Measurements from ENCODE around the gene AGAP6. TPM values are rescaled to one million over a fixed set of nuclear protein-coding genes. Genes with fewer than 3 reads are reported as not detected.
"Not testable (repeated sequence)": the region's sequence is repeated elsewhere in the genome, so short reads cannot be mapped to it uniquely, and the experiment has no call there.

AGAP6 gene
- total RNA-seq, 1 experiment from 2014 or later = 14.5 TPM

DNA sequence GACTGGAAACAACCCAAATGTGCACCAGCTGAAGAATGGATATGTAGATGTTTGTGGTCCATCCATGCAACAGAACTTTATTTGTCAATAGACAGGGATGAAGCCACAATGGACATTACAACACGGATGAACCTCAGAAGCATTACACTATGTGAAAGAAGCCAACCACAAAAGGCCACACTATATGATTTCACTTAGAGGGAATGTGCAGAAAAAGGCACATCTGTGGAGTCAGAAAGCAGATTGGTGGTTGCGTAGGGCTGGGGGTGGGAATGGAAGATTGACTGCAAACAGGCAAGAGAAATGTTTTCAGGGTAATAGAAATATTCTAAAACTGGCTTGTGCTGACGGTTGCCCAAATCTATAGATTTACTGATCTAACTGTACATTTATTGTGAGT, 45.3 kb downstream of the AGAP6 start:
- TF ChIP-seq, protein P1, sequence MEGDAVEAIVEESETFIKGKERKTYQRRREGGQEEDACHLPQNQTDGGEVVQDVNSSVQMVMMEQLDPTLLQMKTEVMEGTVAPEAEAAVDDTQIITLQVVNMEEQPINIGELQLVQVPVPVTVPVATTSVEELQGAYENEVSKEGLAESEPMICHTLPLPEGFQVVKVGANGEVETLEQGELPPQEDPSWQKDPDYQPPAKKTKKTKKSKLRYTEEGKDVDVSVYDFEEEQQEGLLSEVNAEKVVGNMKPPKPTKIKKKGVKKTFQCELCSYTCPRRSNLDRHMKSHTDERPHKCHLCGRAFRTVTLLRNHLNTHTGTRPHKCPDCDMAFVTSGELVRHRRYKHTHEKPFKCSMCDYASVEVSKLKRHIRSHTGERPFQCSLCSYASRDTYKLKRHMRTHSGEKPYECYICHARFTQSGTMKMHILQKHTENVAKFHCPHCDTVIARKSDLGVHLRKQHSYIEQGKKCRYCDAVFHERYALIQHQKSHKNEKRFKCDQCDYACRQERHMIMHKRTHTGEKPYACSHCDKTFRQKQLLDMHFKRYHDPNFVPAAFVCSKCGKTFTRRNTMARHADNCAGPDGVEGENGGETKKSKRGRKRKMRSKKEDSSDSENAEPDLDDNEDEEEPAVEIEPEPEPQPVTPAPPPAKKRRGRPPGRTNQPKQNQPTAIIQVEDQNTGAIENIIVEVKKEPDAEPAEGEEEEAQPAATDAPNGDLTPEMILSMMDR (IDR thresholded peaks at IDR 0.05; ENCODE audit: unreplicated experiment) = no peak
- CTCF ChIA-PET = no interaction called here
- no TSS peak for BruUV-seq (replicated peaks)
- no peak for DNase-seq
- intact Hi-C loops (cut with micrococcal nuclease; ENCODE audit: unreplicated experiment) = no loop called here
- peaks cover 81% of the 10 kb centered on the region for H3K27me3 Mint-ChIP-seq (ENCODE audit: unreplicated experiment)
- no peak overlapping the region for H3K27ac Mint-ChIP-seq (ENCODE audit: unreplicated experiment)
- H3K9me3 Mint-ChIP-seq (ENCODE audit: low read depth, unreplicated experiment) = no peaks in the 10 kb centered on the region
- no peak overlapping the region for H3K4me3 Mint-ChIP-seq (ENCODE audit: low read depth, unreplicated experiment)
- no peaks in the 10 kb centered on the region for H3K36me3 Mint-ChIP-seq (ENCODE audit: insufficient read depth, unreplicated experiment)
- H3K4me1 Mint-ChIP-seq (ENCODE audit: low read depth, unreplicated experiment) = no peaks in the 10 kb centered on the region

DNA sequence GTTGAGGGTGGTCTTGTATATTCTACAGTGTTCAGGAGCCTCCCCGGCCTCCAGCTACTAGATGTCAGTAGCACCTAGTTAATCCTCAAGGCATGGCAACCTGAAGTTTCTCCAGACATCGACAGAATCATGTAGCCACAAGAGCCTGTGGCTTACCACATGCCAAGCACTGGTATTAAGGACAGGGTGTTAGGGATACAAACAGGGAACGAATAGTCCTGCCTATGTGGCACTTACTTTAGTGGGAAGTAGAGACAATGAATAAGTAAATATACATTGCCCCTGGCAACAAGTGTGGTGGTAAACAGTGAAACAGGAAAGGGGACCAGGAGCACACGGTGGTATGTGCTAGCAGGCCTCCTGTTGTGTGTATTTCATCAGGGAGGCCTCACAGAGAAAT, 47.1 kb downstream of the AGAP6 start:
- H3K36me3 Mint-ChIP-seq (ENCODE audit: insufficient read depth, unreplicated experiment); intact Hi-C loops (cut with micrococcal nuclease; ENCODE audit: unreplicated experiment); H3K27ac Mint-ChIP-seq (ENCODE audit: unreplicated experiment); DNase-seq; H3K4me3 Mint-ChIP-seq (ENCODE audit: low read depth, unreplicated experiment); H3K9me3 Mint-ChIP-seq (ENCODE audit: low read depth, unreplicated experiment); BruUV-seq (replicated peaks); CTCF ChIA-PET; H3K4me1 Mint-ChIP-seq (ENCODE audit: low read depth, unreplicated experiment): not testable (repeated sequence)
- H3K27me3 Mint-ChIP-seq (ENCODE audit: unreplicated experiment) = peaks cover 81% of the 10 kb centered on the region

DNA sequence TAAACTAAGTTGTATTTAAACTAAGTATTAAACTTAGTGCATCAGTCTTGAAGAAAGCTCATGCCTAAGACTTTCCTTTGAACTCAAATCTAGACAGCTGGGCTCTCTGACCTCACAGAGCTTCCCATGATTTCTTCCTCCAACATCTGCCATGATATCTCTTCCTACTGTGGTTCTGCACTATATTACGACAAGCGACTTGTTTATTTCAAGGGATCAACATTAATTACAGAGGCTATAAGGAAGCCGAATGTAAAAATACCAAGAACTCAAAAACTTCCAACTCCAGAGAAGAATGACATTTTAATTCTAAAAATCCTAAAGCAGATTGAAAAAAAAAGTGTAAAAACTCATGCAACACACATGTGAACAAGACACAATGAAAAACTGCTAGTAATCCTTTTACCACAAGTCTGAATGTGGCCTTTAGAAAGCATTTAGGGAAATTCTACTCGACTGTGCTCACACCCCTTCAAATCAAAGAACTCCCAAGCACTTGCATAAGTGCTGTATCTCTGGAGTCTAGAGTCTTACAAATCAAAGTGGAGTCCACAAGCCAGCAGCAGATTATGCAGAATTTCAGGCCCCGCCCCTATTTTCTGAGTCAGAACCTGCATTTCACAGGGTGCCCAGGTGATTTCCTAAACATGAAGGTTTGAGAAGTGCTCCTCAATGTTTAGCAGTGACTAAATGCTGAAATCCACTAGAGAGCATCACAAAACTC, 56.9 kb downstream of the AGAP6 start:
- Mint-ChIP-seq H3K4me1 (ENCODE audit: low read depth, unreplicated experiment) (no peaks in the 10 kb centered on the region), H3K27ac (ENCODE audit: unreplicated experiment) (no peak overlapping the region), H3K36me3 (ENCODE audit: insufficient read depth, unreplicated experiment) (no peaks in the 10 kb centered on the region), H3K9me3 (ENCODE audit: low read depth, unreplicated experiment) (no peaks in the 10 kb centered on the region), H3K27me3 (ENCODE audit: unreplicated experiment) (peaks cover 13% of the 10 kb centered on the region), H3K4me3 (ENCODE audit: low read depth, unreplicated experiment) (no peak overlapping the region)
- TF ChIP-seq, protein P1 (IDR thresholded peaks at IDR 0.05; ENCODE audit: unreplicated experiment) = no peak
- no peak for DNase-seq
- intact Hi-C loops (cut with micrococcal nuclease; ENCODE audit: unreplicated experiment) = no loop called here
- CTCF ChIA-PET = interaction anchor here (0.6 to 0.7 kb wide), 3 partner anchors 102 to 1704 kb away, joined by 3 to 4 read pairs (median 4); no protein-coding TSS in a partner anchor
- BruUV-seq (replicated peaks) = no TSS peak

- H3K27ac Mint-ChIP-seq (ENCODE audit: unreplicated experiment); H3K4me1 Mint-ChIP-seq (ENCODE audit: low read depth, unreplicated experiment); BruUV-seq (replicated peaks); H3K9me3 Mint-ChIP-seq (ENCODE audit: low read depth, unreplicated experiment); H3K4me3 Mint-ChIP-seq (ENCODE audit: low read depth, unreplicated experiment); H3K36me3 Mint-ChIP-seq (ENCODE audit: insufficient read depth, unreplicated experiment); DNase-seq; CTCF ChIA-PET; intact Hi-C loops (cut with micrococcal nuclease; ENCODE audit: unreplicated experiment): not testable (repeated sequence)
- H3K27me3 Mint-ChIP-seq (ENCODE audit: unreplicated experiment) = peaks cover 11% of the 10 kb centered on the region
Observed at GRCh38 chr10:50046457-50046856, 58.3 kb downstream of the AGAP6 start.

- CTCF ChIA-PET; H3K36me3 Mint-ChIP-seq (ENCODE audit: insufficient read depth, unreplicated experiment); DNase-seq; intact Hi-C loops (cut with micrococcal nuclease; ENCODE audit: unreplicated experiment); BruUV-seq (replicated peaks); H3K27me3 Mint-ChIP-seq (ENCODE audit: unreplicated experiment); H3K27ac Mint-ChIP-seq (ENCODE audit: unreplicated experiment); H3K4me1 Mint-ChIP-seq (ENCODE audit: low read depth, unreplicated experiment); H3K9me3 Mint-ChIP-seq (ENCODE audit: low read depth, unreplicated experiment); H3K4me3 Mint-ChIP-seq (ENCODE audit: low read depth, unreplicated experiment): not testable (repeated sequence)
Observed at GRCh38 chr10:50047594-50047993, 59.4 kb downstream of the AGAP6 start.

GRCh38 chr10:50051995-50052660, 63.9 kb downstream of the AGAP6 start:
- H3K4me1 Mint-ChIP-seq (ENCODE audit: low read depth, unreplicated experiment); H3K4me3 Mint-ChIP-seq (ENCODE audit: low read depth, unreplicated experiment); H3K9me3 Mint-ChIP-seq (ENCODE audit: low read depth, unreplicated experiment); BruUV-seq (replicated peaks); intact Hi-C loops (cut with micrococcal nuclease; ENCODE audit: unreplicated experiment); H3K27me3 Mint-ChIP-seq (ENCODE audit: unreplicated experiment); H3K36me3 Mint-ChIP-seq (ENCODE audit: insufficient read depth, unreplicated experiment); DNase-seq; H3K27ac Mint-ChIP-seq (ENCODE audit: unreplicated experiment); CTCF ChIA-PET: not testable (repeated sequence)

- H3K27me3 Mint-ChIP-seq (ENCODE audit: unreplicated experiment); H3K36me3 Mint-ChIP-seq (ENCODE audit: insufficient read depth, unreplicated experiment); H3K27ac Mint-ChIP-seq (ENCODE audit: unreplicated experiment); H3K4me3 Mint-ChIP-seq (ENCODE audit: low read depth, unreplicated experiment); H3K4me1 Mint-ChIP-seq (ENCODE audit: low read depth, unreplicated experiment); H3K9me3 Mint-ChIP-seq (ENCODE audit: low read depth, unreplicated experiment); DNase-seq; CTCF ChIA-PET; intact Hi-C loops (cut with micrococcal nuclease; ENCODE audit: unreplicated experiment); BruUV-seq (replicated peaks): not testable (repeated sequence)
Observed at GRCh38 chr10:50052778-50053376, 64.7 kb downstream of the AGAP6 start.

DNA sequence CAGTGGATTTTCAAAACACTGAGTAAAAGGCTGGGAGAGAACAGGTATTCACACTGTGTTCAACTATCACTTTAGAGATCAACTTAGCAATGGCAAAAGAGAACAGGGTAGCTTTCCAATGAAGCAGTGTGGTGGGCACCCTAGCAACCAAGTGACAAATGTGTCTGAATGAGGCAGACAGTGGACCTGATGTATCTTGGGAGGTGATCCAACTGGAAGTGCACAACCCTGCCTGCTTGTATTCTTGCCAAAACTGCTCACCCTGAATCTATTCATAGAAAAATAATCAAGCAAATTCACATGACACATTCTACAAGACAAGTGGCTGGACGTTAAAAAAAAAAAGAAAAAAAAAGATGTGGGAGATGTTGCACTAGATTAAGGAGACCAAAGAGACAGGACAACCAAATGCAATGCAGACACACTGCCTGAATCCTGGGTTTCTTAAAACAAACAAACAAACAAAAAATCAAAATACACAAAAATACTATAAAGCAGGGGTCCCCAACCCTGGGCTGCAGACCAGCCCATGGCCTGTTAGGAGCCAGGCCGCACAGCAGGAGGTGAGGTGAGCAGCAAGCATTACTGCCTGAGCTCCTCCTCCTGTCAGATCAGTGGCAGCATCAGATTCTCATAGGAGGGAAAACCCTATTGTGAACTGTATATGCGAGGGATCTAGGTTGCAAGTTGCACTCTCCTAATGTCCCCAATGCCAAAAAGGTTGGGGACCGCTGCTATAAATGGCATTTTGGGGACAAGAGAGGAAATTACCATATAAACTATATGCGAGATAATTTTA, 67.5 kb downstream of the AGAP6 start:
- H3K27ac Mint-ChIP-seq (ENCODE audit: unreplicated experiment); H3K4me3 Mint-ChIP-seq (ENCODE audit: low read depth, unreplicated experiment); CTCF ChIA-PET; BruUV-seq (replicated peaks); H3K36me3 Mint-ChIP-seq (ENCODE audit: insufficient read depth, unreplicated experiment); H3K9me3 Mint-ChIP-seq (ENCODE audit: low read depth, unreplicated experiment); DNase-seq; H3K4me1 Mint-ChIP-seq (ENCODE audit: low read depth, unreplicated experiment); intact Hi-C loops (cut with micrococcal nuclease; ENCODE audit: unreplicated experiment): not testable (repeated sequence)
- peaks cover 28% of the 10 kb centered on the region for H3K27me3 Mint-ChIP-seq (ENCODE audit: unreplicated experiment)

Measured in Calu3 (cell line).